HepG2 (cell line): ENCODE results near the gene NATD1. TPM values are rescaled to one million over a fixed set of nuclear protein-coding genes. Genes with fewer than 3 reads are reported as not detected.

Experiments used
- AHR ChIP-seq: IDR thresholded peaks from 2 replicates; pipeline ENCODE4 v1.6.1; 2018; ENCODE audit warnings: missing genetic modification reagents, missing compliant biosample characterization
- CBX1 ChIP-seq: IDR thresholded peaks from one replicate; pipeline ENCODE4 v1.6.1; 2016; ENCODE audit warnings: antibody characterized with exemption, low read depth
- CHCHD3 ChIP-seq: sonication (generic); formaldehyde crosslinking; IDR thresholded peaks from 2 replicates; pipeline ENCODE4 v1.8.0; 2022; ENCODE audit warnings: mild to moderate bottlenecking, missing genetic modification reagents, moderate library complexity
- EEA1 ChIP-seq: sonication (generic); formaldehyde crosslinking; IDR thresholded peaks from 2 replicates; pipeline ENCODE4 v1.5.1; 2020; ENCODE audit warnings: mild to moderate bottlenecking, missing genetic modification reagents, borderline replicate concordance
- ELF4 ChIP-seq: sonication (generic); formaldehyde crosslinking; IDR thresholded peaks from 2 replicates; pipeline ENCODE4 v1.5.0; 2020; ENCODE audit warnings: missing genetic modification reagents, mild to moderate bottlenecking, moderate library complexity, borderline replicate concordance
- FOXK2 ChIP-seq: fragments of 450-650 bp; IDR thresholded peaks from 2 replicates; pipeline ENCODE4 v1.6.1; 2016
- GMEB2 ChIP-seq: IDR thresholded peaks from 2 replicates; pipeline ENCODE4 v1.6.1; 2016; ENCODE audit warnings: missing biosample characterization, missing genetic modification reagents, low read depth
- HBP1 ChIP-seq: IDR thresholded peaks from 2 replicates; pipeline ENCODE4 v1.6.1; 2016; ENCODE audit warnings: low read depth, control low read depth
- HDAC2 ChIP-seq: sonication (generic); formaldehyde crosslinking; IDR thresholded peaks from 2 replicates; pipeline ENCODE4 v1.4.0; 2020; ENCODE audit warnings: missing genetic modification reagents
- HINFP ChIP-seq: sonication (generic); formaldehyde crosslinking; IDR thresholded peaks from 2 replicates; pipeline ENCODE4 v1.4.0; 2020; ENCODE audit warnings: low read depth, mild to moderate bottlenecking, missing genetic modification reagents
- MED13 ChIP-seq: sonication (generic); formaldehyde crosslinking; IDR thresholded peaks from 2 replicates; pipeline ENCODE4 v1.5.0; 2020; ENCODE audit warnings: missing genetic modification reagents
- RXRA ChIP-seq: sonication (generic); formaldehyde crosslinking; IDR thresholded peaks from 2 replicates; pipeline ENCODE4 v1.5.1; 2020; ENCODE audit warnings: missing genetic modification reagents
- SIX1 ChIP-seq: sonication (generic); formaldehyde crosslinking; IDR thresholded peaks from 2 replicates; pipeline ENCODE4 v1.4.0; 2020; ENCODE audit warnings: missing genetic modification reagents, borderline replicate concordance
- STAG1 ChIP-seq: sonication (generic); formaldehyde crosslinking; IDR thresholded peaks from 2 replicates; pipeline ENCODE4 v1.4.0; 2020; ENCODE audit warnings: missing genetic modification reagents
- TOE1 ChIP-seq: sonication (generic); formaldehyde crosslinking; IDR thresholded peaks from 2 replicates; pipeline ENCODE4 v1.4.0; 2020; ENCODE audit warnings: mild to moderate bottlenecking, missing genetic modification reagents
- TP53 ChIP-seq: sonication (generic); formaldehyde crosslinking; conservative IDR thresholded peaks from 2 replicates; pipeline ENCODE4 v1.4.0; 2020; ENCODE audit warnings: missing genetic modification reagents
- ZBTB33 ChIP-seq: sonication (generic); formaldehyde crosslinking; IDR thresholded peaks from 2 replicates; pipeline ENCODE4 v1.4.0; 2020; ENCODE audit warnings: missing genetic modification reagents
- ZFP37 ChIP-seq: sonication (generic); formaldehyde crosslinking; IDR thresholded peaks from 2 replicates; pipeline ENCODE4 v1.4.0; 2020; ENCODE audit warnings: missing genetic modification reagents, borderline replicate concordance
- ZFYVE20 ChIP-seq: sonication (generic); formaldehyde crosslinking; IDR thresholded peaks from 2 replicates; pipeline ENCODE4 v1.8.0; 2023; ENCODE audit warnings: low read depth, mild to moderate bottlenecking, moderate library complexity, missing genetic modification reagents, borderline replicate concordance
- ZNF232 ChIP-seq: sonication (generic); formaldehyde crosslinking; IDR thresholded peaks from 2 replicates; pipeline ENCODE4 v1.4.0; 2020; ENCODE audit warnings: missing genetic modification reagents, borderline replicate concordance
- ZNF546 ChIP-seq: sonication (generic); formaldehyde crosslinking; conservative IDR thresholded peaks from 2 replicates; pipeline ENCODE4 v1.8.1; 2023; ENCODE audit warnings: mild to moderate bottlenecking, missing genetic modification reagents
- ZNF737 ChIP-seq: sonication (generic); formaldehyde crosslinking; IDR thresholded peaks from 2 replicates; pipeline ENCODE4 v1.5.0; 2020; ENCODE audit warnings: missing genetic modification reagents, mild to moderate bottlenecking, borderline replicate concordance
- ZNF740 ChIP-seq: sonication (generic); formaldehyde crosslinking; IDR thresholded peaks from 2 replicates; pipeline ENCODE4 v1.4.0; 2020; ENCODE audit warnings: missing genetic modification reagents
- ZSCAN21 ChIP-seq: sonication (generic); formaldehyde crosslinking; IDR thresholded peaks from 2 replicates; pipeline ENCODE4 v1.8.0; 2022; ENCODE audit warnings: mild to moderate bottlenecking, missing genetic modification reagents, moderate library complexity, borderline replicate concordance
- polyA plus RNA-seq, 8 experiments: library from polyadenylated mRNA; depleted of rRNA in 3 of 8; stranded (reverse) in 7 of 8; unstranded in 1 of 8; fragments of >200 nt; fragmentation: Illumina TruSeq in 4 of 8; extraction: Trizol in 4 of 8; gene quantifications; 2 replicates each; pipeline versions ENCODE4 v1.2.1 to v1.2.3, GENCODE V29; 2011 to 2016; ENCODE audit warnings: low read depth in 4 of 8, missing spikeins in 1 of 8, mixed read lengths in 1 of 8; ENCODE audit not compliant: insufficient read depth in 1 of 8
- total RNA-seq, 5 experiments: library from RNA; depleted of rRNA; stranded (reverse); fragments of >200 nt; fragmentation: Illumina TruSeq; extraction: Trizol; gene quantifications; 2 replicates each; pipeline ENCODE4 v1.2.3, GENCODE V29; 2016; ENCODE audit warnings: low read depth in 1 of 5

NATD1 gene
- total and polyA plus RNA-seq, 2 of the 13 experiments (the other 11 are each of a cell fraction or from before 2014, with no cell fraction given): 0.31 to 2.3 TPM

GRCh38 chr17:21275579-21276263 lies 22.5 kb upstream of the NATD1 start (continued):
- TF ChIP-seq ZNF737: peak; percentile 83; the same call in 1 of the 2 replicates
- peak; percentile 69; the same call in 1 of the 2 replicates for TF ChIP-seq ZSCAN21 (CRISPR knock-in tag)
- TF ChIP-seq STAG1: no peak
- peak; percentile 89 for TF ChIP-seq ZNF546 (CRISPR knock-in tag)
- no peak for TF ChIP-seq CBX1
- no peak; the same call in 1 of the 2 replicates for TF ChIP-seq ZFYVE20 (CRISPR knock-in tag)
- no peak for TF ChIP-seq CHCHD3 (CRISPR knock-in tag)
- TF ChIP-seq AHR: no peak
- peak; percentile 88 for TF ChIP-seq HINFP (CRISPR knock-in tag)
- peak; percentile 83; the same call in 1 of the 2 replicates for TF ChIP-seq ZFP37
- no peak for TF ChIP-seq ZNF740 (CRISPR knock-in tag)
- no peak for TF ChIP-seq HDAC2
- TF ChIP-seq RXRA: peak; percentile 86
- TF ChIP-seq SIX1 (CRISPR knock-in tag): no peak
- TF ChIP-seq ELF4 (CRISPR knock-in tag): no peak
- peak; percentile 71; the same call in 1 of the 2 replicates for TF ChIP-seq TP53
- TF ChIP-seq FOXK2: no peak
- no peak for TF ChIP-seq TOE1
- TF ChIP-seq GMEB2 (CRISPR knock-in tag): no peak
- 0 out of 2 replicates have a peak, but pooled peaks have one; percentile 24 for TF ChIP-seq MED13 (CRISPR knock-in tag)
- TF ChIP-seq ZNF232 (CRISPR knock-in tag): no peak; the same call in 1 of the 2 replicates
- TF ChIP-seq HBP1 (CRISPR knock-in tag): no peak
- peak; percentile 75; the same call in 1 of the 2 replicates for TF ChIP-seq EEA1
- no peak for TF ChIP-seq ZBTB33 (CRISPR knock-in tag)
